Measurements from ENCODE around the gene ANO8.

ANO8 gene

DNA sequence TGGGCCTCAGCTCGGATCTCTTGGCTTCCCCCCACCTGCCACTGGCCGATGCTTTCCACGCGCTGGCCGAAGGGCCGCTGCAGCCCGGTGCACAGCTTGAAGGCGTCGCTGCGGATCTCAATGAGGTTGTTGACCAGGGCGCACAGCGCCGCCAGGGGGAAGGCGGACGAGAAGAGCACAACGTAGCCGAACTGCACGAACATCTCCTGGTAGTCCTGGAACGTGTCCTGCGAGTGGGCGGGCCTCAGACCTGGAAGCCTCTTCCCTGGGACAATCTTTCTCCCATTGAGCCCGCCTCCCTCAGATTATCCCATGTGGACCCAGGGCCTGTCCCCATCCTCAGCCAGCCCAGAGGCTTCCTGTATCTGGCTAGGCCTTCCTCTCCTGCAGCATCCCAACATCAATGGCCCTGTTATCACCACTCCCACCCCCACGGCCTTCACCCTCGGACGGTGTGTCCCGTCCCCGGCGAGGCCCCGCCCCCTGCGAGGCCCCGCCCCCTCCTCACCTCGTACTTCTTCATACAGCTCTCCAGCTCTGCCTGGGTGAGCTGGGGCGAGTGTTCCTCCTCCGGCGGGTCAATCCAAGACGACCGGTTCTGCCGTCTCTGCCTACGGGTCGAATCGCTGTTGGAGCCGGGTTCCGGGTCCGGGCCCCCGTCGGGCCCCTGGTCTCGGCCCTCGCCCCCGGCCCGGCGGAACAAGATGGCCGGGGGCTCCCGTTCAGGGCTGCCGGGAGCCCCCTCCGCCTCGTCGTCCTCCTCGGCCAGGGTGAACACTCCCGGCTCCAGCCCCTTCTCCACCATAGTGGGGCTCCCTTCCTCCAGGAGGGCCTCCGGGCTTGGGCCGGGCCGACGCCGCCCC, 6.8 kb downstream of the ANO8 start:
- DNase-seq = no peak

DNA sequence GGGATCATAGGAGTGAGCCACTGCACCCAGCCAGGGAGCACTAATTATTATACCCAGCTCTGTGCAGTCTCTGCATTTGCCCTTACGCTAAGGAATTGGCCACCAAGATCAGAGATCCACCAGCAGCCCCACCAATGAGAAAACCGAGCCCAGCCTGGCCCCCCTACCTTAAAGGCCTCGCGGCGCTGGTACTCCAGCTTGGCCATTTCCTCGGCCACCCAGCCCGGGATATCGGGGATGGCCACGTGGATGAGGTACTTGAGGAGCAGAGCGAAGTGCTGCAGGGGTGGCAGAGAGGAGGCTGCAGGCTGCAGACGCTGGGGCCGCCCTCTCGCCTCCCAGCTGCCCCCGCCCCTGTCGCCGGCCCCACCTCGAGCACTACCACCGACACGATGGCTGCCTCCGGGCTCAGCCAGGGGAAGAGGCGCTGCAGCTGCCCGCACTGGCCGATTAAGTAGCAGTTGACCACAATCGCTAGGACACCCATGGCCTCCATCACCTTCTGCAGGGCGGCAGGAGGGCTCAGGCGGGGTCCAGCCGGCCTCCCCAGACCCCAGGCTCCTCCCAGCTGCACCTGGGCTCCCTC, 7.5 kb downstream of the ANO8 start:
- no peak for DNase-seq

DNA sequence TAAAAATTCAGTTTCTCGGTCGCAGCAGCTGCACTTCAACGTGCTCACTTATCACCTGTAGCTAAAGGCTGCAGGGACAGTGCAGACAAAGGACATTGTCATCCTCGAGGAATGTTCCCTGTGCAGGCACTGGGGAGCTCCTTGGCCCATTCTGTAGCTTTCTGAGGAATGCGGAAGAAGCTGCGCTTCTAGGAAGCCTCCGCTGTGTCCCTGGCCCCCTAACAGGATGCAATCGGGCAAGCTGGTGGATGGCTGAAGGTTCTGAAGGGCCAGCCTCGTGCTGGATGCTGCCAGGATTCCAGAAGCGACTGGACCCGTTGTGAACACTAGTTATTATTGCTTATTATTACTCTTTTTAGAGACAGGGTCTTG, 8.1 kb downstream of the ANO8 start:
- DNase-seq = no peak

DNA sequence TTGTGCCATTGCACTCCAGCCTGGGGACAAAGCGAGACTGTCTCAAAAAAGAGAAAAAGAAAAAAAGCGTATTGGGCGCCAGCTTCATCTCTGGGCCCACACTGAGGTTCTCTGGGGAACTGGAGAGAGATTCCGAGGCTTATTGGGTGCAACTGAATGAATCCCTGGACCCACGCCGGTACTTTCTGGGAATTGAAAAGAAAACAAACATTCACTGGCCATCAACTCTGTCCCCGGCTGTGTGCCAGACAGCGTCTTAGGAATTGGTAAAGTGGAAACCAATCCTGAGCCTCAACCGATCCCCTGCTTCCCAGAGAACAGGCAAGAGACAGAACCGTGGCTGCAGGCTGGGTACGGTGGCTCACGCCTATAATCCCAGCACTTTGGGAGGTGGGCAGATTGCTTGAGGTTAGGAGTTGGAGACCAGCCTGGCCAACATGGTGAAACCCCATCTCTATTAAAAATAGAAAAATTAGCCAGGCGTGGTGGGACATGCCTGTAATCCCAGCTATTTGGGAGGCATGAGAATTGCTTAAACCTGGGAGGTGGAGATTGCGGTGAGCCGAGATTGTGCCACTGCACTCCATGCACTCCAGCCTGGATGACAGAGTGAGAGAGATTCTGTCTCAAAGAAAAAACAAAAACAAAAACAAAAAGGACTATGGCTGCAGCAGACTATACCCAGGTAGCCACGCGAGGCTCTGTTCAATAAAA, 8.6 kb downstream of the ANO8 start:
- no peak for DNase-seq

DNA sequence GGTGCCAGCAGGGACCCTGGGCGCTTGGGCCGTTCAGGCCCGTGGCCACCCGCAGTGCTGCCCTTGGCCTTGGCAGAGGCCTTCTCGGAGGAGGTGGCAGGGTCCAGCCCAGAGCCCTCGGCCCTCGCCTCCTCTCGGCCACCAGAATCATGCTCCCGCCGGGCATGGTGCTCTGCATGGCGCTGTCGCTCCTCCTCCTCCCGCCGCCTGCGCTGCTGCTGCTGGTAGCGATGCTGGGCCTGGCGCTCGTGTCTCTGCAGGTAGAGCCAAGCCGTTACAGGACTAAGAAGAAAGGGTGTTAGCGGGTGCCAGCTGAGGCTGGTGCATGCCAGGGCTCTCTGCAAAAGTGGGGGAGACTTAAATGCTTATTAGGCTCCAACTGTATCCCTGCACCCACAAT, 9.5 kb downstream of the ANO8 start:
- no peak for DNase-seq

DNA sequence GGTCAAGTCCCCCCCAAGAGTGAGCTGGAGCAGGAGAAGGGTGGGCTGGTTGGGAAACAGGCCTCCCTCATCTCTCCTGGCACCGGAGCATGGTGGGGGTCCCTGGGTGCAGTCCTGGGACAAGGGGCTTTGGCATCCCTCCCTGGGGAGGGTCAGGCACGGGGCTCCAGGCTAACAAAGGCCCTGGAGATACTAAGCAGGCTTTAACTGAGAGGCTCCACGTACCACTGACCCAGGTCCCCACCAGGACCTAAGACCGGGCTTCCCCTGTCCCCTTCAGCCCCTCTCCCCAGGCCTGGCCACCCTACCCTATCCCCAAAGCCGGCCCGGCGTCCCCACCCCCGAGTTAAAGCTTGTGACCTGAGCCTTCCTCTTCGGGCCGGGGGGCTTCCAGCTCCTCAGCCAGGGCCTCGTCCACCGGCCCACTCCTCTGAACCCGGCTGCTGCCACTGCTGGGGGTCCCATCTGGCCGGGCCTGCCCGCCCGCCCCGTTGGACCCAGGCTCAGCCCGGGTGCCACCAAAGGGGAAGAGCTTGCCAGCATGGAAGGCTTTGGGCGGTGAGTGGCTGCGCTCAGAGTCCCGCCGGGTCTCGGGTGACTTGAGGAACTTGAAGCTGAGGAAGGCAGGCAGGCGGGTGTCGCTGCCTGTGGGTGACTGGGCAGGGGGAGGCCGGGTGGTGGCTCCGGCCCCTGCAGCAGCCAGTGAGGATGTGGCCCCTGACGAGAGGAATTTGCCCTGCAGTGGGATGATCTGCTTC, 10.1 kb downstream of the ANO8 start:
- no peak for DNase-seq

DNA sequence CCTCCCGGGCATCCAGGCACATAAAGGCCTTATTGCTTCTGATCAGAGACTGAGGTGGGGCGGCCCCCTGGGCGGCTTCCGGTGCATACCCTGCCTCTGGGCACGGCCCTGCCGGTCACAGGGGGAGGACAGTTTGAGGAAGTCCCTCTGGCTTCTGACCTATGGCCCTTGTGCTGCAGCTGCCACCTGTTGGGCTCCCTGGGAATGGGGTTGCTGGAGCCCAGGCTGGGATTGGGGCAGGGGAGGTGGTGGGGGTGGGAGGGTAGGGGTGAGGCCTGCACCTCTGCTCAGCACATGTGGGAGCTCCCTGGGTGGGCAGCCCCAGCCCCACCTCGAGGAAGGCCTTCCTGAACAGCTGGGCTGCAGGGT, 10.7 kb downstream of the ANO8 start:
- DNase-seq = no peak

DNA sequence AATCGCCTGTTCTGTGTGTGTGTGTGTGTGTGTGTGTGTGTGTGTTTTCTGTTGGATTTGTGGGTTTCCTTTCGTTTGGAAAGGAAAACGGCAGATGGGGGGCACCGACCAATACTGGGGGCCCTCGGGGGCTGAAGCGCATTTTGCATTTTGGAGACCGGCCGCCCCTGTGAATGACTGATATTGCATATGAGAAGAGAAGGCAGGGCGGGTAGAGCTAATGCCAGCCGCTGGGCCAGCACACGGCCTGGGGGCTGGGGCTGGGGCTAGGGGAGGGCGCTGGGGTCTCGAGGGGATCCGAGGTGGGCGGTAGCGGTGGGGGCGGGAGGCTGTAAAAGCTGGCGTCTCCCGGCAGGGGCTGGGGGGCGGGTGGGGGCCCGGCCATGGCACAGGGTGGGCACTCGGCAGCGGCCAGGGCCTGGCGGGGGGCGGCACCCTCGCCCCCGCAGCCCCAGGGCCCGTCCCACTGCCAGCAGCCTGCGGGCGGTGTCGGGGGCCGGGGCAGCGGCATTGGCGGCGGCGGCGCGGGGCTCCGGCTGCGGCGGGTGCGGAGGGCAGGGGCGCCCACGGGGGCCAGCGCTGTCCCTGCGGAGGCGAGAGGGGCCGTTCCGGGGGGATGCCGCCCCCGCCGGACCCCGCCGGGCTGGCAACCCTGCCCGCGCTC, 11.2 kb downstream of the ANO8 start:
- no peak for DNase-seq

DNA sequence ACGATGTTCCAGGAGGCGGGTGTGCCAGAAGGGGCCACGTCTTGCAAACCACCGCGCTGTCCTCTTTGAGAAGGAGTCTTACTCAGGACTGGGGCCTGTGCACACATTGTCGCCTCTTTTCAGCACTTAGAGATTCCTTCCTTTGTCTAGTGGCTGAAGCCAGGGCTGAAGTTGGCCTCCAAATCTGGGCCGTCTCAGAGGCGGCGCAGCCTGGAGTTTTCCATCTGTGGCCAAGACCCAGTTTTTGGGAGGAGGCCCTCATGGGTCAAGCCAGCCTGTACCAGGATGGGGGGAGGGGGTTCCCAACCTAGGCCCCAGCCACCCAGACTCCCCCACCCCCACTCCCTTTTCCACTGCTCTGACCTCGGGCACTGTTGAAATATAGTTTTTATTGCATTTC, 11.8 kb downstream of the ANO8 start:
- no peak for DNase-seq

DNA sequence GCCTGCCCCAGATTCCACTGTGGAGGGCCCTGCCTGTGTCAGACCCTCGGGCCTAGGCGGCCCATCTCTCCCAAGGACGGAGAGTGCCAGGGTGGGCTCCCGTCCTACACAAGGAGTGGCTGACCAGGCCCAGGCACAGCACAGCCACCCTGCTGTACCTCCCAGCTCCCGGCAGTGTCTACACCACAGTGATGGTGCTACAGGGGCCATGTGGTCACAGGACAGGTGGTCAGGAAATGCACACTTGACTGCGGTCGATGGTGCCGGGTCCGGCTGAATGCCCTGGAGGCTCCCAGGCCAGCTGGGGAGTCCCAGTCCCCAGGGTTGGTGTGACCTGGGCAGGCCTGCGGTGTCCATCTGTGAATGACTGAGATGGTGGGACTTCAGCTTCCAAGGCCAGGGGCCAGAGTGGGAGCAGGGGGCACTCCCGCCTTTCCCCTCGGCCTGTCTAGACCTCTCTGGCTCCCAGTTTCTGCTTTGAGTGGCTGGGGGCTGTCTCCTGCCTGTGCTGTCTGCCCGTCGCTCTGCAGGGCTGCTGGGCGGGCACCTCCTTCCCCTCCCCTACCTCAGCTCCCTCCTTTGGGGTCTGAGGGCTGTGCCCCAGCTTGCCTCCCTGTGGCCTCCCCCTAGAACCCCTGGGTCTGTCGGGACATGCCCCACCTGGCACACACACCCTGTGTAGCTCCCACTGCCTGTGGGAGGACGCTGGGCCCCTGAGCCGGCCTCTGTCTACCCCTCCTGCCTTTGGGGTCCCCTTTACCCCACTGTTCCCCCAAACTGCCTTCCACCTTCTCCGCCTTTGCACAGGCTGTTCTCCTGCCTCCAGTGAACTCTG, 12.8 kb downstream of the ANO8 start:
- DNase-seq = no peak

DNA sequence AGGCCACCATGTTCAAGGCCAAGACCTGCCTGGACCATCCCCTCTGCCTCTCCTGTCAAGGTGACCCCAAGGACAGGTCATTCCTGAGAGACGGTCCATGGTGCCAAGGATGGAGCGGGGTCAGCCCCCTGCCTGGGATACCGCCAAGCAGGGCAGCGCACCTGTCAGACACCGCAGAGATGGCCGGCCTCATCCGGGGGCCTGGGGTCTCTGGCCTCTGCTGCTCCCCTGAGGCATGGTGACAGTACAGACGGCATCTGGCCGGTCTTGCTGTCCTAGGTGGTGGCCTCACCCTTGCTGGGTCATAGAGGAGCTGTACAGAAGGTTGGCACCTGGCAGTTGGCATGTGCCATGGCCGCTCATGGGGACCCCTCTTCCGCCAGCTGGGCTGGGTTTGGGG, 14.2 kb downstream of the ANO8 start:
- no peak for DNase-seq

DNA sequence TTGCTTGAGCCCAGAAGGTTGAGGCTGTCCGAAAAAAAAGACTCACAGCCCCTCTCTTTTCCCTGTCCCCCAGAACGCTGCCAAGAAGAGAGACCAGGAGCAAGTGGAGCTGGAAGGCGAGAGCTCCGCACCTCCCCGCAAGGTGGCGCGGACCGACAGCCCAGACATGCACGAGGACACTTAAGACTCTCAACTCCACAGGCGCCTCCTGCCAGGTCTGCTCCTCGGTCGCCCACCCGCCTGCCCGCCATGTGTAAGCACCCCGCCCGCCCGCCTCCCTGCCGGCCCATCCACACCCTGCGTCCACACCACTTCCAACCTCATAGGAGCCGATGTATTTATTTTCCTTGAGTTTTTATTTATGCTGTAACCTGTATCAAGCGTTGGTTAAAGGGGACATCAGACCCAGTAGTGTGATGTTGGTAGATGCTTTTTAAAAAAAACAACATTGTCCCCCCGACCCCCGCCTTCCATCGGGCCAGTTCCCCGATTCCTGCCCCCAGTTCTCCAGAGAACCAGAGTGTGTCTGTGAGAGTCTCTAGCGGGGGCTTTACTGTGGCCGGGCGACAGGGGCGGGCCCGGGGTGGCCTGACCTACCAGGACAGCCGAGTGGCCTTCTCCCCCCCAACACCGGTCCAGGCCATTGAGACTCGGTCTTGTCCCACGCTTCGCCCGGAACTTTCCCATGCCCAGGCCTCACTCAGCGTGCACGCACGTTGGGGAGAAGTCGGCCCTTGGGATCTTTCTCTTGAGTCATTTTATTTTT, 15.0 kb downstream of the ANO8 start:
- DNase-seq = no peak

DNA sequence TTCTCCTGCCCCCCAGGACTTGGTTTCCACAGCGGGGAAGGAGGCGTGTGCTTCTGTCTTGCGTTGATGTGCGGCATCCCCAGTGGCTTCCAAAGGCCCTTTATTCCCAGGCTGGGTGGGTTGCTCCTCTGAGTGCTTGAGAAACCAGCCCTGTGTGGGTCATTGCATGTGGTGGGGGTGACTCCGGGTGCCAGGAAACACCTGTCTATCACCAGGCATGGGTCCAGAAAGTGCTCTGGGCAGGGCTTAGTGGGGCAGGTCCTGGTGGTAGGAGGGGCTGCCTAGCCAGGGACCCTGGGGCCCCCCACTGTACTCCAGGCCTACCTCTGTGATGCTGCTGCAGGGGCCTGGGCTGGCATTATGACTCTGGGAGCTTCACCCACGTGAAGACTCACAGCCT, 15.7 kb downstream of the ANO8 start:
- no peak for DNase-seq

DNA sequence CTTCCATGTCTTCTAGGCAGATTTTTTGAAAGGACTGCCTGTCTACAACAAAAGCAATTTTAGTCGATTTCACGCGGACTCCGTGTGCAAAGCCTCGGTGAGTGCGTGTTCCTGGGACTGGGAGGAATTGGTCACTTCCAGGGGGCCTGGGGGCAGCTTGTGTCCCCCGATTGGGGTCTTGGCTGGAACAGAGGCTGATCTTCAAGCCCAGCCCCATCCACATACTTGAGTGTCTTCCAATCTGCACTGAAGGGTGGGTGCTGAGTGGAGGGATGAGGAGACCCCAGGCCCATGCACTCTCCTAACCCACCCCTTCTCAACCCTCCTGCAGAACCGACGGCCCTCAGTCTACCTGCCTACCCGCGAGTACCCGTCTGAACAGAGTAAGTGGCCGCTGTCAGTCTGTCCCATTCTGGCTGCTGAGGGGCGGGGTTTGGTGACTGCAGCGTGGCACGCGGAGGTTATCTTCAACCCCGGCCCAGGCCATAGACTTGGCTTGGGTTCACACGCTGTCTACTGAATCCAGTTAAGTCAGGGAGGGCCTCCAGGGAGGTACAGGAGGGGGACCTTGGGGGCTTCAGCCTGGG, 20.6 kb downstream of the ANO8 start:
- no peak for DNase-seq

DNA sequence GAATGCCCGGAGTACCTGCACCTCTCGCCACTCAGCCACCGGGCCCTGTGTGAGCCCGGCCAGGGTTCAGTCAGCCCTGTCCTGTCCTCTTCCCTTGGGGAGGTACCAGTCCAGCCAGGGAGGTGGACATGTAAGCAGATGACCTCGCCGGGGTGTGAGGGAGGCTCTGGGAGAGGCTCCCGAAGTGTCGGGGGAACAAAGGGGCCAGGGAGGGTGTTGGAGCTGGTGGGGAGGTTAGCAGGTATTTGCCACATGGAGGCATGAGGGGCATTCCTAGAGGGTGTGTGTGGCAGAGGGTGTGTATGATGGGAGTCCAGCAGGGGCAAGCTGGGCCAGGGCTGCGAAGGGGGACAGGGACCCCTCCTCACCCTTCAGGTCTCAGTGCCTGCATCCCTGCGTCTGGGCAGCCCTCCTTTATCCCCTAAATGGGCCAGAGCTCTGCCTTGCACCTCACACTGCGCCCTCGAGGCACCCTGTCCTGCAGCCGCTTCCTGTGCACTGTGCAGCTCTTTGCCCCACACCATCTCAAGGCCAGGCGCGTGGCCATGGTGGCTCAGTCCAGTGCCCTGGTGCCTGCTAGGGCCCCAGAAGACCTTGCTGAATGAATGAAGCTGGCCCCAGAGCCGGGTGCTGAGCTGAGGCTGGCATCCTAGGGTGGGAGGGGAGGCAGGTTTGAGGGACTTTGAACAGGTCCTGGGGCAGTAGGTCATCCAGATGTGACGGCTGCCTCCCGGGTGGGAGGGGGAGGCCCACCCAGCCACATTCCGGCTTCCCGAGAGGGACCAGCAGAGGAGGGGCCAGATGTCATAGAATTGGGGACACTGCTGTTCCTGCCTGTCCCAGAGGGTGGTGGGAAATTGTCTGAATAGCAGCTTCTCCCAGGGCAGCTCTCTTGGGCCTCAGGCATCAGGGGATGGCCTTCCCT, 22.2 kb downstream of the ANO8 start:
- DNase-seq = no peak

DNA sequence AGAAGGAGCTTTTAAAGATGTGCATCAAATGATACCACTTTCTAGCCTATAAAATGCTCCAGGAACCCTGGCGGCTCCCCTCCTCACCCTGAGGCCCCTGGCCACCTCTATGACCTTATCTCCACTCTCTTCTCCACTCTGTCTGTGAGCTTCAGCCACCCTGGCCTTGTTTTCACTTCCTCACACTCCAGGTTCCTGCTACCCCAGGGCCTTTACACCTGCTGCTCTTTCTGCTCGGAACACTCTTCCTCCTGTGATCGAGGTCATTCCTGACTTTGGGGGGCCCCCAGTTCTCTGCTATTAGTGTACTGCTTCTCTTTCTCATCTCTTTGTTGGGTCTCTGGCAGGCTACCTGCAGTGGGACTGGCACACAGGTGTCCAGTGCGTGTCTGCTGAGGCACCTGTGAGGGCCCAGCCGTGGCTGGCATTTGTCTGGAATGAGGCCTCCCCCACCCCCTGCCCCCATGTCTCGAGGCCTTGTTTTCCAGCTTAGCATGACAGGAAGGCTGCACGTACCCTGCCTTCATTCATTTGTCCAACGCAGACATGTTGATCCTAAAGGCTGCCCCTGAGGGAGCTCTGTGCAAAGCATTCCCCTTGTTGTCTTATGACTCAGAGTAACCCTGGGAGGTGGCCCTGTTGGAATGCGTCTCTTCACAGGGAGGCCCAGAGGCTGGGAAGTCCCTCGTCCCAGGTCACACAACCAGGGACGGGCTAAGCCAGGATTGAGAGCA, 23.0 kb downstream of the ANO8 start:
- DNase-seq = no peak

DNA sequence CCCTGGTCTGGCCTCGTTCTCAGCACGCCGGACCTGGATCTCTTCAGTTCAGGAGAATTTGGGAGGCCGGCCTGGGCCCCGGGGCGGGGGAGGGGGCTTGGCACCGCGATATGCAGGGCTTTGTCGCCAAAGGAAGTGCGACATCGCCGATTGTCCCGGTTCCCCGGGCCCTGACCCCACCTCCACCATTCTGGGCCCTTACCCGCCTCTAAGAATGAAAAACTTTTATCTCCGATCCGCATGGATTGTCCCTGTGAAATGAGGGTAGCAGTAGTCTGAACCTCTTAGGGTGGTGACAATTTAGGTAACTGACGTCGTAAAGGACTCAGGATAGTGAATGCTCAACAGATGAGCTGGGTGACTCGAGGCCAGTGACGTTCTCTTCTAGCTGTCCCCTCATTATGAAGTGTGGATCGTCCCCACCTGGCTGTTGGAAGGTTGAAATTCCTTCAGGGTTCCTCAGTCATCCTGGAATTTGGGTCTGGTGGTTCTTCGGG, 24.6 kb downstream of the ANO8 start:
- no peak for DNase-seq

DNA sequence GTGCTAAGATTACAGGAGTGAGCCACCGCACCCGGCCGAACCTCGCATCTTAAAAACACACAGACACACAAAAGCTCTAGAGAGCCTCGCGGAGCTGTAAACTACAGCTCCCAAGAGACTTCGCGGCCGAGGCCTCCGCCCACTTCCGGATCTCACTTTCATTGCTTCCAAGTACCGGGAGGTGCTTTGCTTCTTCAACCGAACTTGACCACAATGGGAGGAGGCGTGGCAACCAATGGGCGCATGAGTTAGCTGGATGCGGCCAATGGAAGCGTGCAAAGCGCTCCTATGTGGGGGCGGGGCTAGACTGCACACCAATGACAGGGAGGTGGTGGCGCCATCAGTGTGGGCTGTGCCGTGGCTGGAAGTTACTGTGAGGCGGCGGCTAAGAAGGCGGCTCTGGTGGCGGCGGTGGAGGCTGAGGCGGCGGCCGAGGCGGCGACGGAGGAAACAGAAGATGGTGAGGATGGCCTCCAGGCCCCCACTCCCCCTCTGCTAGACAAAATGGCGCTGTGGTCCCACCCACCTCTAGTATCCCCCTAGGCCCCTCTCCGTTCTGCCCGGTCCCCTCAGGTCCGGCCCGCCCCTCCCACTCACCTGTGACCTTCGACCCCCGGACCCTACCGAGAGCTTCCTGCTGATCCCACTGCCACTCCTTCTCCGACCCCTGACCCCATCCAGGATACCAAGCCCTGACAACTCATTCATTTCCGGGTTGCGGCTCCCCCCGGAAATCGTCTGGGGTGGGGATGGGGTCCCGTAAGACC, 25.3 kb downstream of the ANO8 start, which contains the start of gene DDA1:
Gene DDA1, plus strand, starts transcription at position 366 of the 767 bp plus-strand sequence. Its CDS starts 92 bp downstream, at position 458.
- DNase-seq = peak; percentile 96

Data from NCI-H1694 treated with DMSO at 0.1 percent for 48 hours (cell line).